Measurements from ENCODE around the gene TMEM89.

Gene TMEM89

DNA sequence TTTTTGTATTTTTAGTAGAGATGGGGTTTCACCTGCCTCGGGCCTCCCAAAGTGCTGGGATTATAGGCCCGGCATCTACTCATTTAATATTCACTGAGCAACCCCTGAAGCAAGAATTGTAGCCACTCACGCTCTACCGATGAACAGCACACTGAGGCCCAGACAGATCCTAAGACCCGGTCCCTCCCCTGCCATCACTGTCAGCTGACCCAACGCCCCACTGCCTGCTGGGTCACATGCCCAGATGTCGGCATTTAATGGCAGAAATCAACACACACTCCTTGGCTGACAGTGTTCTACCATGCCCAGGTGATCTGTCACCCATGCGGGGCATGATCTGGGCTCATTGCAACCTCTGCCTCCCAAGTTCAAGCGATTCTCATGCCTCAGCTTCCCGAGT is 3.2 kb upstream of the TMEM89 start (continued):
- TF ChIP-seq, protein P1, sequence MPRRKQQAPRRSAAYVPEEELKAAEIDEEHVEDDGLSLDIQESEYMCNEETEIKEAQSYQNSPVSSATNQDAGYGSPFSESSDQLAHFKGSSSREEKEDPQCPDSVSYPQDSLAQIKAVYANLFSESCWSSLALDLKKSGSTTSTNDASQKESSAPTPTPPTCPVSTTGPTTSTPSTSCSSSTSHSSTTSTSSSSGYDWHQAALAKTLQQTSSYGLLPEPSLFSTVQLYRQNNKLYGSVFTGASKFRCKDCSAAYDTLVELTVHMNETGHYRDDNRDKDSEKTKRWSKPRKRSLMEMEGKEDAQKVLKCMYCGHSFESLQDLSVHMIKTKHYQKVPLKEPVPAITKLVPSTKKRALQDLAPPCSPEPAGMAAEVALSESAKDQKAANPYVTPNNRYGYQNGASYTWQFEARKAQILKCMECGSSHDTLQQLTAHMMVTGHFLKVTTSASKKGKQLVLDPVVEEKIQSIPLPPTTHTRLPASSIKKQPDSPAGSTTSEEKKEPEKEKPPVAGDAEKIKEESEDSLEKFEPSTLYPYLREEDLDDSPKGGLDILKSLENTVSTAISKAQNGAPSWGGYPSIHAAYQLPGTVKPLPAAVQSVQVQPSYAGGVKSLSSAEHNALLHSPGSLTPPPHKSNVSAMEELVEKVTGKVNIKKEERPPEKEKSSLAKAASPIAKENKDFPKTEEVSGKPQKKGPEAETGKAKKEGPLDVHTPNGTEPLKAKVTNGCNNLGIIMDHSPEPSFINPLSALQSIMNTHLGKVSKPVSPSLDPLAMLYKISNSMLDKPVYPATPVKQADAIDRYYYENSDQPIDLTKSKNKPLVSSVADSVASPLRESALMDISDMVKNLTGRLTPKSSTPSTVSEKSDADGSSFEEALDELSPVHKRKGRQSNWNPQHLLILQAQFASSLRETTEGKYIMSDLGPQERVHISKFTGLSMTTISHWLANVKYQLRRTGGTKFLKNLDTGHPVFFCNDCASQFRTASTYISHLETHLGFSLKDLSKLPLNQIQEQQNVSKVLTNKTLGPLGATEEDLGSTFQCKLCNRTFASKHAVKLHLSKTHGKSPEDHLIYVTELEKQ (tag by site-specific recombination; IDR thresholded peaks at IDR 0.05; ENCODE audit: borderline replicate concordance), result no peak
- TF ChIP-seq ZNF48 (tag by site-specific recombination; IDR thresholded peaks at IDR 0.05), result no peak

DNA sequence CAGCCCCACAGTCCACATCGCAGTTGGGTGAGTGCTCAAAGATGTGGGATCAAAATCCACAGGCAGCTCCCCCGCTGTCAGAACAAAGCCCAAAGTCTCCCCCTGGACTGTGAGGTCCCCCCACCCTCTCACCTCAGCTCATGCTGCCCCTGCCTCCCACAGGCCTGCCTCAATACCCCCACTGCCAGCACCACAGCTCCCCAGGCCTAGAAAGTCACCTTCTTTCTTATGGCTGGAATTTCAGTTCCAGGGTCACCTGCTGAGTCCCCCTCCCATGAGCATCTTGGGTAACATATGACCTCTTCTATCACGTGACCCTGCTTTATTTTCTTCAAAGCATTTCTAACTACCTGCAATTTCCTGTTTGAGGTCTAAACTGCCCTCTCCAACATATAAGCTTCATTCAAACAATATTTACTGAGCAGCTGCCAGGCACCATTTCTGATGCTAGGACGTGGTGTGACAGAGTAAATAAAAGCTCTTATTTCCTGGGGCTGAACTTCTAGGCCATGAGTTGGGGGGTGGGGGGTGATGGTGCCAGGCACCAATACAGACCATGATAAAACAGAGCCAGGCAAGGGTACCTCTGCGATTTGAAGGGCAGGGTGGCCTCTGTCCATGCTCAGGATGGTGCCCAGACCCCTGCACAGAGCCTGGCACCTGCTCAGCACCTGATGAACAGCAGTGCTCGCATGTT is 2.4 kb upstream of the TMEM89 start:
- ChIA-PET POLR2A (interaction anchor here (0.6 to 1.2 kb wide), 3 partner anchors 11 to 44 kb away, joined by 5 to 9 read pairs (median 7); partner anchors contain the start of gene SLC26A6), CTCF (interaction anchor here (0.5 to 0.9 kb wide), 2 partner anchors 10 to 364 kb away, joined by 3 read pairs; no protein-coding TSS in a partner anchor)
- H3K9me3 ChIP-seq (ENCODE audit: control insufficient read depth, insufficient read depth, low read depth, low read length), result no peaks in the 10 kb centered on the region

DNA sequence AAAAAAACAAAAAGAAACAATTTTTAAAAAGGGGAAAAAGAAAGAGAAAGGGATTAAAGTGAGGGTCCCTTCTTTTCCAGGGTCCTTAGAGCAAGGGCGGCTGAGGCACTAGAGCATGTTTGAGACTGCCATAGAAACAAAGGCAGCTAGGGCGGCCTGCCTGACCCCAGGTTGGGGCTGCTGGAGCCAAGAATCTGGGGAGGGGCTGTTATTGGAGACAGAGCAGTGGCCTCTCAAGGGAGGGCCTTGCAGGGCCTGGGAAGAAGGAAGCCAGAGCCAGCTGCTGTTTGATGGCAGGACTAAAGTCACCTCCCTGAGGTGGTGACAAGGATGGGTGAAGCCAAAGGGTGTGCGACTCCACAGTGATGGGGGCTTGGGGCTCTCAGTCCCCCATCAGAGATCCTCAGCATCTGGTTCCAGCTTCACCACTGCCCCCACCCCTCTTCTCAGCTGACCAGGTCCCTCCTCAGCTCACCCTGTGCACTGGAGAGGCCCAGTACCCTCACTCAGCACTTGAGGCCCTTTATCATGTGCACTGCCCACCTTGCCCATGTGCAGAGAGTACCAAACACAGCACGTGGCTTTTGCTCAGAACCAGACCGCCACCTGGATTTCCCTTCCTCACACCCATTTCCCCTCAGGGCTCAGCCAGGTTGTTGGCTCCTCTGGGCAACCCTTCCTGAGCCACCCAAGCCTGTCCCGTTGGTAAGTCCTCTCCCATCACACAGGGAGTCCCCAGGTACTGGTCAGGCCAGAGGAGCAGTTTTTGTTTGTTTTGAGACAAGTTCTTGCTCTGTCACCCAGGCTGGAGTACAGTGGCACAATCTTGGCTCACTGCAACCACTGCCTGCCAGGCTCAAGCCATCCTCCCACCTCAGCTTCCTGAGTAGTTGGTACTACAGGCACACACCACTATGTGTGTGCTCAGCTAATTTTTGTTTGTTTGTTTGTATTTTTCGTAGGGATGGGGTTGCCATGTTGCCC is 1.7 kb downstream of the TMEM89 start:
- no peak overlapping the region for H3K27ac ChIP-seq (ENCODE audit: extremely low read depth, low read depth, low read length)
- ChIA-PET CTCF (no interaction called here), POLR2A (no interaction called here)
- no peaks in the 10 kb centered on the region for H3K9me3 ChIP-seq (ENCODE audit: control insufficient read depth, insufficient read depth, low read depth, low read length)
- TF ChIP-seq, protein P2, sequence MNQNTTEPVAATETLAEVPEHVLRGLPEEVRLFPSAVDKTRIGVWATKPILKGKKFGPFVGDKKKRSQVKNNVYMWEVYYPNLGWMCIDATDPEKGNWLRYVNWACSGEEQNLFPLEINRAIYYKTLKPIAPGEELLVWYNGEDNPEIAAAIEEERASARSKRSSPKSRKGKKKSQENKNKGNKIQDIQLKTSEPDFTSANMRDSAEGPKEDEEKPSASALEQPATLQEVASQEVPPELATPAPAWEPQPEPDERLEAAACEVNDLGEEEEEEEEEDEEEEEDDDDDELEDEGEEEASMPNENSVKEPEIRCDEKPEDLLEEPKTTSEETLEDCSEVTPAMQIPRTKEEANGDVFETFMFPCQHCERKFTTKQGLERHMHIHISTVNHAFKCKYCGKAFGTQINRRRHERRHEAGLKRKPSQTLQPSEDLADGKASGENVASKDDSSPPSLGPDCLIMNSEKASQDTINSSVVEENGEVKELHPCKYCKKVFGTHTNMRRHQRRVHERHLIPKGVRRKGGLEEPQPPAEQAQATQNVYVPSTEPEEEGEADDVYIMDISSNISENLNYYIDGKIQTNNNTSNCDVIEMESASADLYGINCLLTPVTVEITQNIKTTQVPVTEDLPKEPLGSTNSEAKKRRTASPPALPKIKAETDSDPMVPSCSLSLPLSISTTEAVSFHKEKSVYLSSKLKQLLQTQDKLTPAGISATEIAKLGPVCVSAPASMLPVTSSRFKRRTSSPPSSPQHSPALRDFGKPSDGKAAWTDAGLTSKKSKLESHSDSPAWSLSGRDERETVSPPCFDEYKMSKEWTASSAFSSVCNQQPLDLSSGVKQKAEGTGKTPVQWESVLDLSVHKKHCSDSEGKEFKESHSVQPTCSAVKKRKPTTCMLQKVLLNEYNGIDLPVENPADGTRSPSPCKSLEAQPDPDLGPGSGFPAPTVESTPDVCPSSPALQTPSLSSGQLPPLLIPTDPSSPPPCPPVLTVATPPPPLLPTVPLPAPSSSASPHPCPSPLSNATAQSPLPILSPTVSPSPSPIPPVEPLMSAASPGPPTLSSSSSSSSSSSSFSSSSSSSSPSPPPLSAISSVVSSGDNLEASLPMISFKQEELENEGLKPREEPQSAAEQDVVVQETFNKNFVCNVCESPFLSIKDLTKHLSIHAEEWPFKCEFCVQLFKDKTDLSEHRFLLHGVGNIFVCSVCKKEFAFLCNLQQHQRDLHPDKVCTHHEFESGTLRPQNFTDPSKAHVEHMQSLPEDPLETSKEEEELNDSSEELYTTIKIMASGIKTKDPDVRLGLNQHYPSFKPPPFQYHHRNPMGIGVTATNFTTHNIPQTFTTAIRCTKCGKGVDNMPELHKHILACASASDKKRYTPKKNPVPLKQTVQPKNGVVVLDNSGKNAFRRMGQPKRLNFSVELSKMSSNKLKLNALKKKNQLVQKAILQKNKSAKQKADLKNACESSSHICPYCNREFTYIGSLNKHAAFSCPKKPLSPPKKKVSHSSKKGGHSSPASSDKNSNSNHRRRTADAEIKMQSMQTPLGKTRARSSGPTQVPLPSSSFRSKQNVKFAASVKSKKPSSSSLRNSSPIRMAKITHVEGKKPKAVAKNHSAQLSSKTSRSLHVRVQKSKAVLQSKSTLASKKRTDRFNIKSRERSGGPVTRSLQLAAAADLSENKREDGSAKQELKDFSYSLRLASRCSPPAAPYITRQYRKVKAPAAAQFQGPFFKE (tag by site-specific recombination; IDR thresholded peaks at IDR 0.05; ENCODE audit: borderline replicate concordance), result no peak
- TF ChIP-seq ZNF423 (tag by site-specific recombination; IDR thresholded peaks at IDR 0.05), result no peak
- no peak for TF ChIP-seq REPIN1 (tag by site-specific recombination; IDR thresholded peaks at IDR 0.05; ENCODE audit: low read depth)
- TF ChIP-seq, protein P3, sequence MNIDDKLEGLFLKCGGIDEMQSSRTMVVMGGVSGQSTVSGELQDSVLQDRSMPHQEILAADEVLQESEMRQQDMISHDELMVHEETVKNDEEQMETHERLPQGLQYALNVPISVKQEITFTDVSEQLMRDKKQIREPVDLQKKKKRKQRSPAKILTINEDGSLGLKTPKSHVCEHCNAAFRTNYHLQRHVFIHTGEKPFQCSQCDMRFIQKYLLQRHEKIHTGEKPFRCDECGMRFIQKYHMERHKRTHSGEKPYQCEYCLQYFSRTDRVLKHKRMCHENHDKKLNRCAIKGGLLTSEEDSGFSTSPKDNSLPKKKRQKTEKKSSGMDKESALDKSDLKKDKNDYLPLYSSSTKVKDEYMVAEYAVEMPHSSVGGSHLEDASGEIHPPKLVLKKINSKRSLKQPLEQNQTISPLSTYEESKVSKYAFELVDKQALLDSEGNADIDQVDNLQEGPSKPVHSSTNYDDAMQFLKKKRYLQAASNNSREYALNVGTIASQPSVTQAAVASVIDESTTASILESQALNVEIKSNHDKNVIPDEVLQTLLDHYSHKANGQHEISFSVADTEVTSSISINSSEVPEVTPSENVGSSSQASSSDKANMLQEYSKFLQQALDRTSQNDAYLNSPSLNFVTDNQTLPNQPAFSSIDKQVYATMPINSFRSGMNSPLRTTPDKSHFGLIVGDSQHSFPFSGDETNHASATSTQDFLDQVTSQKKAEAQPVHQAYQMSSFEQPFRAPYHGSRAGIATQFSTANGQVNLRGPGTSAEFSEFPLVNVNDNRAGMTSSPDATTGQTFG (tag by site-specific recombination; IDR thresholded peaks at IDR 0.05; ENCODE audit: borderline replicate concordance), result no peak
- TF ChIP-seq TCF7L2 (IDR thresholded peaks at IDR 0.05; ENCODE audit: borderline replicate concordance, low read depth, low read length), result no peak
- TF ChIP-seq ZNF335 (tag by site-specific recombination; conservative IDR thresholded peaks at IDR 0.05), result no peak
- no peak for TF ChIP-seq ZNF184 (tag by site-specific recombination; IDR thresholded peaks at IDR 0.05)
- no peak for TF ChIP-seq ZNF239 (tag by site-specific recombination; IDR thresholded peaks at IDR 0.05)
- TF ChIP-seq GFI1B (tag by site-specific recombination; IDR thresholded peaks at IDR 0.05), result no peak
- H3K36me3 ChIP-seq (ENCODE audit: control insufficient read depth in 2 of 2, insufficient read depth in 1 of 2, low read length in 2 of 2), result peaks cover 0 to under 1% of the 10 kb centered on the region in 2 experiments; a peak in 1 of 3 replicates
- no peak overlapping the region for H3K4me3 ChIP-seq (ENCODE audit: low read depth, low read length)
- H3K4me1 ChIP-seq (ENCODE audit: control insufficient read depth, insufficient read depth, low read length), result no peaks in the 10 kb centered on the region

More for the DNA sequence above, 2.4 kb upstream of the TMEM89 start:
- H3K4me3 ChIP-seq (ENCODE audit: low read depth, low read length), result no peak overlapping the region
- no peaks in the 10 kb centered on the region for H3K4me1 ChIP-seq (ENCODE audit: control insufficient read depth, insufficient read depth, low read length)
- no peak overlapping the region for H3K27ac ChIP-seq (ENCODE audit: extremely low read depth, low read depth, low read length)
- TF ChIP-seq, protein P4, sequence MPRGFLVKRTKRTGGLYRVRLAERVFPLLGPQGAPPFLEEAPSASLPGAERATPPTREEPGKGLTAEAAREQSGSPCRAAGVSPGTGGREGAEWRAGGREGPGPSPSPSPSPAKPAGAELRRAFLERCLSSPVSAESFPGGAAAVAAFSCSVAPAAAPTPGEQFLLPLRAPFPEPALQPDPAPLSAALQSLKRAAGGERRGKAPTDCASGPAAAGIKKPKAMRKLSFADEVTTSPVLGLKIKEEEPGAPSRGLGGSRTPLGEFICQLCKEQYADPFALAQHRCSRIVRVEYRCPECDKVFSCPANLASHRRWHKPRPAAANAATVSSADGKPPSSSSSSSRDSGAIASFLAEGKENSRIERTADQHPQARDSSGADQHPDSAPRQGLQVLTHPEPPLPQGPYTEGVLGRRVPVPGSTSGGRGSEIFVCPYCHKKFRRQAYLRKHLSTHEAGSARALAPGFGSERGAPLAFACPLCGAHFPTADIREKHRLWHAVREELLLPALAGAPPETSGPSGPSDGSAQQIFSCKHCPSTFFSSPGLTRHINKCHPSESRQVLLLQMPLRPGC (tag by site-specific recombination; IDR thresholded peaks at IDR 0.05), result no peak
- H3K36me3 ChIP-seq (ENCODE audit: control insufficient read depth in 2 of 2, insufficient read depth in 1 of 2, low read length in 2 of 2), result peaks cover 0 to 42% of the 10 kb centered on the region in 2 experiments; a peak in 1 of 3 replicates

Data from HEK293 (cell line).